Neural progenitor cell (in vitro differentiated cells): ENCODE measurements around the gene NFIA. TPM values are rescaled to one million over a fixed set of nuclear protein-coding genes. Genes with fewer than 3 reads are reported as not detected.

Experiments used
- DNase-seq: peaks from one replicate; pipeline ENCODE4 v3.0.0-alpha.2; 2016; ENCODE audit warnings: low spot score
- H2AFZ ChIP-seq: fragments of 200-600 bp; sonication (generic); replicated peaks from 2 replicates; pipeline ENCODE4 v1.6.1; 2016; ENCODE audit warnings: antibody characterized with exemption
- H3F3A ChIP-seq: fragments of 200-600 bp; sonication (generic); 2 replicates; pipeline ENCODE4 v1.6.1; 2016; ENCODE audit warnings: antibody characterized with exemption, low read depth
- H3K27ac ChIP-seq: fragments of 200-600 bp; sonication (generic); 2 replicates; pipeline ENCODE4 v1.5.1; 2016; ENCODE audit warnings: mild to moderate bottlenecking
- H3K27me3 ChIP-seq: fragments of 200-600 bp; sonication (generic); 2 replicates; pipeline ENCODE4 v1.6.1; 2016; ENCODE audit warnings: mild to moderate bottlenecking, moderate library complexity
- H3K36me3 ChIP-seq: fragments of 200-600 bp; sonication (generic); 2 replicates; pipeline ENCODE4 v1.5.1; 2016
- H3K4me1 ChIP-seq: fragments of 200-600 bp; sonication (generic); 2 replicates; pipeline ENCODE4 v1.6.1; 2016; ENCODE audit warnings: mixed run types
- H3K4me2 ChIP-seq: fragments of 200-600 bp; sonication (generic); 2 replicates; pipeline ENCODE4 v1.6.1; 2016
- H3K4me3 ChIP-seq: fragments of 200-600 bp; sonication (generic); 2 replicates; pipeline ENCODE4 v1.5.1; 2016
- H3K79me2 ChIP-seq: fragments of 200-600 bp; sonication (generic); 2 replicates; pipeline ENCODE4 v1.6.1; 2016; ENCODE audit warnings: low read depth
- H3K9ac ChIP-seq: fragments of 200-600 bp; sonication (generic); 2 replicates; pipeline ENCODE4 v1.6.1; 2016
- H3K9me3 ChIP-seq: fragments of 200-600 bp; sonication (generic); 2 replicates; pipeline ENCODE4 v1.5.1; 2016; ENCODE audit warnings: low read depth
- H4K20me1 ChIP-seq: fragments of 200-600 bp; sonication (generic); 2 replicates; pipeline ENCODE4 v1.6.1; 2016; ENCODE audit warnings: low read depth
- H3K27ac Mint-ChIP-seq: 3 replicates; pipeline ENCODE4 v1.8.0; 2021; ENCODE audit warnings: mixed read lengths
- H3K27me3 Mint-ChIP-seq: 2 replicates; pipeline ENCODE4 v1.8.0; 2022; ENCODE audit warnings: low read depth, mild to moderate bottlenecking, inconsistent platforms, moderate library complexity, mixed read lengths; ENCODE audit not compliant: insufficient read depth
- H3K36me3 Mint-ChIP-seq: 3 replicates; pipeline ENCODE4 v1.8.0; 2021; ENCODE audit warnings: mixed read lengths
- H3K4me1 Mint-ChIP-seq: 3 replicates; pipeline ENCODE4 v1.8.0; 2021; ENCODE audit warnings: mixed read lengths
- H3K4me3 Mint-ChIP-seq: 3 replicates; pipeline ENCODE4 v1.8.0; 2021; ENCODE audit warnings: mild to moderate bottlenecking, moderate library complexity, mixed read lengths
- H3K9me3 Mint-ChIP-seq: 3 replicates; pipeline ENCODE4 v1.8.0; 2020; ENCODE audit warnings: mixed read lengths
- CTCF ChIP-seq: fragments of 200-600 bp; sonication (generic); IDR thresholded peaks from 2 replicates; pipeline ENCODE4 v1.5.1; 2017; ENCODE audit warnings: antibody characterized with exemption, mild to moderate bottlenecking
- EZH2 ChIP-seq: fragments of 200-600 bp; sonication (generic); IDR thresholded peaks from 2 replicates; pipeline ENCODE4 v1.6.1; 2017; ENCODE audit warnings: antibody characterized with exemption, mild to moderate bottlenecking, moderate library complexity
- EZH2phosphoT487 ChIP-seq: fragments of 200-600 bp; sonication (generic); IDR thresholded peaks from 2 replicates; pipeline ENCODE4 v1.6.1; 2017; ENCODE audit warnings: antibody characterized with exemption
- total RNA-seq: library from RNA; depleted of rRNA; stranded (reverse); fragments of >200 nt; gene quantifications from 2 replicates; pipeline ENCODE4 v1.2.3, GENCODE V29; 2015; ENCODE audit warnings: low replicate concordance

NFIA gene
- total RNA-seq, 1 donor from 2014 or later: 5.3 TPM

- H3K4me1 ChIP-seq: peaks cover 5% of the 10 kb centered on the region
- DNase-seq: no peak
- Mint-ChIP-seq H3K4me3 (no peak overlapping the region), H3K36me3 (peaks cover 8% of the 10 kb centered on the region), H3K27ac (no peak overlapping the region), H3K27me3 (peaks cover 3% of the 10 kb centered on the region), H3K9me3 (no peaks in the 10 kb centered on the region), H3K4me1 (peaks cover 21% of the 10 kb centered on the region)
- H3K9me3 ChIP-seq: no peaks in the 10 kb centered on the region
- TF ChIP-seq EZH2 (no peak), EZH2phosphoT487 (no peak), CTCF (no peak)
- H3K9ac ChIP-seq: no peak overlapping the region
- H4K20me1 ChIP-seq: no peaks in the 10 kb centered on the region
- no peak overlapping the region for H3K4me2 ChIP-seq
- no peaks in the 10 kb centered on the region for H3K27me3 ChIP-seq
- H3K36me3 ChIP-seq: no peaks in the 10 kb centered on the region
- H2AFZ ChIP-seq: no peak overlapping the region
- H3F3A ChIP-seq: no peaks in the 10 kb centered on the region
- H3K79me2 ChIP-seq: no peaks in the 10 kb centered on the region
- H3K4me3 ChIP-seq: no peak overlapping the region
- no peak overlapping the region for H3K27ac ChIP-seq
Measured at GRCh38 chr1:61427510-61427909, 345.1 kb downstream of the NFIA start.

GRCh38 chr1:61428146-61428545 is 345.8 kb downstream of the NFIA start:
- no peaks in the 10 kb centered on the region for H3K79me2 ChIP-seq
- H3K4me1 Mint-ChIP-seq: peaks cover 21% of the 10 kb centered on the region
- H3K9me3 ChIP-seq: no peaks in the 10 kb centered on the region
- no peak overlapping the region for H3K27ac Mint-ChIP-seq
- no peaks in the 10 kb centered on the region for H4K20me1 ChIP-seq
- no peak for TF ChIP-seq EZH2
- TF ChIP-seq EZH2phosphoT487: no peak
- no peak for TF ChIP-seq CTCF
- H3K4me3 ChIP-seq: no peak overlapping the region
- H3K9ac ChIP-seq: no peak overlapping the region
- no peak overlapping the region for H2AFZ ChIP-seq
- H3K36me3 ChIP-seq: no peaks in the 10 kb centered on the region
- no peak overlapping the region for H3K4me3 Mint-ChIP-seq
- no peak for DNase-seq
- no peaks in the 10 kb centered on the region for H3K9me3 Mint-ChIP-seq
- no peak overlapping the region for H3K27ac ChIP-seq
- peaks cover 3% of the 10 kb centered on the region for H3K27me3 Mint-ChIP-seq
- no peaks in the 10 kb centered on the region for H3K27me3 ChIP-seq
- H3K4me1 ChIP-seq: peaks cover 5% of the 10 kb centered on the region
- no peaks in the 10 kb centered on the region for H3F3A ChIP-seq
- H3K36me3 Mint-ChIP-seq: peaks cover 8% of the 10 kb centered on the region
- no peak overlapping the region for H3K4me2 ChIP-seq

GRCh38 chr1:61432616-61433388 is 350.4 kb downstream of the NFIA start:
- TF ChIP-seq CTCF (no peak), EZH2 (no peak), EZH2phosphoT487 (no peak)
- Histone ChIP-seq H3K4me2 (no peak overlapping the region), H3K4me3 (no peak overlapping the region), H2AFZ (no peak overlapping the region), H4K20me1 (no peaks in the 10 kb centered on the region), H3K27me3 (no peaks in the 10 kb centered on the region), H3K9me3 (no peaks in the 10 kb centered on the region), H3K4me1 (peaks cover 5% of the 10 kb centered on the region), H3K9ac (no peak overlapping the region), H3F3A (no peaks in the 10 kb centered on the region), H3K36me3 (no peaks in the 10 kb centered on the region), H3K27ac (no peak overlapping the region), H3K79me2 (no peaks in the 10 kb centered on the region)
- Mint-ChIP-seq H3K27me3 (peaks cover 3% of the 10 kb centered on the region), H3K4me3 (no peak overlapping the region), H3K27ac (no peak overlapping the region), H3K9me3 (peaks cover 10% of the 10 kb centered on the region), H3K4me1 (peaks cover 7% of the 10 kb centered on the region), H3K36me3 (peaks cover 22% of the 10 kb centered on the region)
- no peak for DNase-seq
